ENCODE measurements around the gene PSMG4. TPM values are rescaled to one million over a fixed set of nuclear protein-coding genes. Genes with fewer than 3 reads are reported as not detected.

Gene PSMG4
- total and polyA plus RNA-seq, 10 of the 15 experiments (the other 5 are each of a cell fraction or from before 2014, with no cell fraction given): 7.1 to 62.6 (median 29.8) TPM

GRCh38 chr6:3297909-3298308 is 39.2 kb downstream of the PSMG4 start:
- intact Hi-C loops (cut with micrococcal nuclease; ENCODE audit: unreplicated experiment): no loop called here
- in situ Hi-C loops (cut with MboI): no loop called here
- Histone ChIP-seq H4K20me1 (ENCODE audit: control insufficient read depth, insufficient read depth) (no peaks in the 10 kb centered on the region), H2AFZ (ENCODE audit: control insufficient read depth, low read depth, low read length) (no peak overlapping the region), H3K4me1 (ENCODE audit: control insufficient read depth, insufficient read depth, low read length) (no peaks in the 10 kb centered on the region), H3K4me2 (ENCODE audit: control insufficient read depth, insufficient read depth) (no peak overlapping the region), H3K9me3 (replicated peaks; ENCODE audit: control insufficient read depth, insufficient read depth, low read length) (no peaks in the 10 kb centered on the region), H3K27me3 (replicated peaks in 1 of 2; ENCODE audit: control insufficient read depth in 2 of 2, insufficient read depth in 2 of 2, low read length in 1 of 2) (peaks cover 0 to 4% of the 10 kb centered on the region in 2 experiments; a peak in 1 of 4 replicates), H3K9ac (ENCODE audit: control insufficient read depth, insufficient read depth, low read length) (no peak overlapping the region), H3K27ac (ENCODE audit: control insufficient read depth, insufficient read depth) (no peak overlapping the region), H3K36me3 (ENCODE audit: control insufficient read depth in 2 of 2, insufficient read depth in 2 of 2, low read length in 1 of 2) (no peaks in the 10 kb centered on the region), H3K4me3 (no peak overlapping the region), H3K79me2 (ENCODE audit: control insufficient read depth, insufficient read depth, low read length) (no peaks in the 10 kb centered on the region)
- ChIA-PET RAD21 (ENCODE audit: unreplicated experiment) (no interaction called here), POLR2A (no interaction called here), SMC1A (ENCODE audit: uncharacterized antibody, unreplicated experiment) (no interaction called here), CTCF (interaction anchor here (0.9 kb wide), 1 partner anchor 113 kb away, joined by 4 read pairs; no protein-coding TSS in a partner anchor)
- no peak for DNase-seq (ENCODE audit: low read depth, low spot score)
- TF ChIP-seq SMARCA5 (IDR thresholded peaks at IDR 0.05): no peak
- TF ChIP-seq ATF7 (IDR thresholded peaks at IDR 0.05; ENCODE audit: low read depth): no peak
- no peak for TF ChIP-seq NRF1 (conservative IDR thresholded peaks at IDR 0.05; ENCODE audit: low read depth, low read length)
- no peak for TF ChIP-seq NFYB (IDR thresholded peaks at IDR 0.05; ENCODE audit: insufficient read depth, low read depth, low read length)
- TF ChIP-seq PML (IDR thresholded peaks at IDR 0.05; ENCODE audit: low read length): no peak
- no peak for TF ChIP-seq POU2F2 (IDR thresholded peaks at IDR 0.05; ENCODE audit: borderline replicate concordance, low read depth, low read length)
- no peak for TF ChIP-seq TCF12 (IDR thresholded peaks at IDR 0.05; ENCODE audit: low read depth, low read length)
- TF ChIP-seq, protein P1, sequence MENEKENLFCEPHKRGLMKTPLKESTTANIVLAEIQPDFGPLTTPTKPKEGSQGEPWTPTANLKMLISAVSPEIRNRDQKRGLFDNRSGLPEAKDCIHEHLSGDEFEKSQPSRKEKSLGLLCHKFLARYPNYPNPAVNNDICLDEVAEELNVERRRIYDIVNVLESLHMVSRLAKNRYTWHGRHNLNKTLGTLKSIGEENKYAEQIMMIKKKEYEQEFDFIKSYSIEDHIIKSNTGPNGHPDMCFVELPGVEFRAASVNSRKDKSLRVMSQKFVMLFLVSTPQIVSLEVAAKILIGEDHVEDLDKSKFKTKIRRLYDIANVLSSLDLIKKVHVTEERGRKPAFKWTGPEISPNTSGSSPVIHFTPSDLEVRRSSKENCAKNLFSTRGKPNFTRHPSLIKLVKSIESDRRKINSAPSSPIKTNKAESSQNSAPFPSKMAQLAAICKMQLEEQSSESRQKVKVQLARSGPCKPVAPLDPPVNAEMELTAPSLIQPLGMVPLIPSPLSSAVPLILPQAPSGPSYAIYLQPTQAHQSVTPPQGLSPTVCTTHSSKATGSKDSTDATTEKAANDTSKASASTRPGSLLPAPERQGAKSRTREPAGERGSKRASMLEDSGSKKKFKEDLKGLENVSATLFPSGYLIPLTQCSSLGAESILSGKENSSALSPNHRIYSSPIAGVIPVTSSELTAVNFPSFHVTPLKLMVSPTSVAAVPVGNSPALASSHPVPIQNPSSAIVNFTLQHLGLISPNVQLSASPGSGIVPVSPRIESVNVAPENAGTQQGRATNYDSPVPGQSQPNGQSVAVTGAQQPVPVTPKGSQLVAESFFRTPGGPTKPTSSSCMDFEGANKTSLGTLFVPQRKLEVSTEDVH (IDR thresholded peaks at IDR 0.05; ENCODE audit: low read depth, partially characterized antibody): no peak
- TF ChIP-seq USF2 (IDR thresholded peaks at IDR 0.05; ENCODE audit: borderline replicate concordance, low read depth, low read length): no peak
- no peak for TF ChIP-seq NR2F1 (conservative IDR thresholded peaks at IDR 0.05)
- TF ChIP-seq SMAD1 (IDR thresholded peaks at IDR 0.05; ENCODE audit: low read depth, partially characterized antibody): no peak
- no peak for TF ChIP-seq ZSCAN29 (IDR thresholded peaks at IDR 0.05)
- TF ChIP-seq BACH1 (IDR thresholded peaks at IDR 0.05; ENCODE audit: borderline replicate concordance): no peak
- no peak for TF ChIP-seq PAX5 (IDR thresholded peaks at IDR 0.05; ENCODE audit: borderline replicate concordance, low read depth, low read length)
- TF ChIP-seq RAD51 (IDR thresholded peaks at IDR 0.05): no peak
- TF ChIP-seq MEF2A (IDR thresholded peaks at IDR 0.05; ENCODE audit: insufficient read depth, low read depth, low read length): no peak
- no peak for TF ChIP-seq CTCF (IDR thresholded peaks at IDR 0.05 in 2 of 3, conservative IDR thresholded peaks at IDR 0.05 in 1 of 3; ENCODE audit: control insufficient read depth in 2 of 3, extremely low read depth in 1 of 3, insufficient read depth in 1 of 3, low read depth in 3 of 3, low read length in 3 of 3)
- no peak for FAIRE-seq
- no TSS peak for BruUV-seq (replicated peaks)
- 52% methylated on average over 11 of the region's 11 CpGs for WGBS (ENCODE audit: insufficient coverage, insufficient replicate concordance, low lambda C conversion rate, missing lambda C conversion rate)
- ATAC-seq: no peak

Data from GM12878 (cell line).